GM21717 (cell line): ENCODE measurements around the gene BEAN1.
A peak's percentile ranks its signal among the peaks of the same experiment; 100 is the strongest.
"Not testable (repeated sequence)": the region's sequence is repeated elsewhere in the genome, so short reads cannot be mapped to it uniquely, and the experiment has no call there.

ENCODE experiments used
- ATAC-seq: cut with Tn5 transposase; IDR thresholded peaks from one replicate; pipeline ENCODE4 v1.9.1; 2021; ENCODE audit warnings: mild to moderate bottlenecking, moderate library complexity; ENCODE audit not compliant: unreplicated experiment

The BEAN1 gene

DNA sequence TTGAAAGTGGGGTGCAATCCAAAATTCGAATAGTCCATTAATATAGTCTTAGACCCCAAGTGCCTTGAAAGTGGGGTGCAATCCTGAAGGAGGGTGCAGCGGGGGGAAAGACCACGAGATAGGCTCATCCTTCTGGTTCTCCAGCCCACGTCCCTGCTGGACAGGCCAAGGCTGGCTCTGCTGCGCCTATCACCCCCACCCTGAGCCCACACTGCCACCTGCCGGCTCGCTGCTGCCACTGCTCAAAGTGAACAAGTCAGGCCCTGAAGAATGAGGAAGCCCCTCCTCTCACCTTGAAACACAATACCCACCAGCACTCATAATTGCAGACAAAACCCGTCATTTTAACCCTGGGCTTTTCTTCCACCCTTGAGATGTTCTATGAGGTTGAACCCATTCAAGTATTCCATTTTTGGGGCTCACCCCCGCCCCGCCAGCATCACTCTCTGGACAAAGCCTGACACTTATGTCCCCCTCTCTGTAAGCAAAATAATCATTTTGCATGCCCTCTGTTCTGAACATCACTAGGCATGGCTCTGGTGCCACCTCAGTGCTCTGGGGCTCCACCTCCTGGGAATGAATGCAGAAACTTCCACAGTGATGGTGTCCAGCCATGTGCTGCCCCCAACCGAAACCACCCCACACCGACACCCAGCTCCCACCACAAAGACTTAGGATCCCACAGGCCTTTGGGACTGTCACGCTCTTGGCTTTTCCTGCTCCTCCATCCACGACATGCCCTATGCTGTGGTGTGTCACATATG lies 56.8 kb downstream of the BEAN1 start:
- ATAC-seq = peak; percentile 55

DNA sequence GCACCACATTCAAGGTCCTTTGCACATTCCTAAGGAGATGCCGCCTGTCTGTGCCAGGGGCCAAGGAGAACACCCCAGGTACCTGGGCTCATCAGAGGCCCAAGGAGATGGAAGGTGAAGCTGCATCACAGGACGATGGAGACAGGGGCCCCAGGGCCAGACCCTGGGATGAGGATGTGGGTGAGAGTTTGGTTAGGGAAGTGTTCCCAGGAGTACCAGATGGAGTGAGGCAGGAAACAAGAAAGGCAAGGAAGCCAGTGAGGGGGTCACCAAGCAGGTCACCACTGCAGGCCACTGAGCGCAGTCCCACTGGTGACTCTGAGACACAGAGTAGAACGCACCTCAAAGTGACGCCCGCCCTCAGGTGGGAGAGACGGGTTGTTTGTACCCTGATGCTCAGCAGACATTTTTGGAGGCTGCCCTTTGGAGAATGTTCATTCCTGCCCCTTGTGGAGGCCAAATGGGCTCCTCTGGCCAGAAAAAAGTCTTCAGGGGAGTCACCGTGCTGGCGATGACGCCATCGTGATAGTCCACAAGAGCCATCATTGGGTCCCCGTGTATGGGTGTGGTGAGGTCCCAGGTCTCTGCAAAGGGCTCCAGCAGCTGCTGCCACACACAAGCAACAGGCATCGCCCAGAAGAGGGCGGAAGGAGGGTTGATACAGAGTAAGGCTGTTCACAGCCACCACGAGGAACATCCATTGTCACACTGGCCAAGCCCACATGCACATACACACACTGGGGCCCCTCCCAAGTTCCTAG lies 57.5 kb downstream of the BEAN1 start:
- ATAC-seq = no peak

DNA sequence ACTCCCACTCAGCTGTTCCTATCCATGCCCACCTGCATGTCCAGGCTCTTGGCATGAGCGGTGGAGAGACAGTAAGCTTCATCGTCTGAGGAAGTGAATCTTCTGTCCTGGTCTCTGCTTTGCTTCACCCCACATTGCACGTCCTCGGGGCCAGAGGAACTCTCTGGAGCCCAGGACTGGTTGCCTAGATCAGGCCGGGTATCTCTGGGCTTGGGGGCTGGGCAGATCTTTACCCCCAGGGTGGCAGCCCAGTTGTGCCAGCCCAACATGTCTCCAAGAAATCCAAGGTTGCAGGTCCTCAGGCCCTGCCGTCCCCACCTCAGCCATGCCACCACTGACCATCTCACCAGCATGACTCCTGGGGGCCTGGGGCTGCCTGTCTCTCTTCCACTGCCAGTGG lies 58.3 kb downstream of the BEAN1 start:
- ATAC-seq = no peak

DNA sequence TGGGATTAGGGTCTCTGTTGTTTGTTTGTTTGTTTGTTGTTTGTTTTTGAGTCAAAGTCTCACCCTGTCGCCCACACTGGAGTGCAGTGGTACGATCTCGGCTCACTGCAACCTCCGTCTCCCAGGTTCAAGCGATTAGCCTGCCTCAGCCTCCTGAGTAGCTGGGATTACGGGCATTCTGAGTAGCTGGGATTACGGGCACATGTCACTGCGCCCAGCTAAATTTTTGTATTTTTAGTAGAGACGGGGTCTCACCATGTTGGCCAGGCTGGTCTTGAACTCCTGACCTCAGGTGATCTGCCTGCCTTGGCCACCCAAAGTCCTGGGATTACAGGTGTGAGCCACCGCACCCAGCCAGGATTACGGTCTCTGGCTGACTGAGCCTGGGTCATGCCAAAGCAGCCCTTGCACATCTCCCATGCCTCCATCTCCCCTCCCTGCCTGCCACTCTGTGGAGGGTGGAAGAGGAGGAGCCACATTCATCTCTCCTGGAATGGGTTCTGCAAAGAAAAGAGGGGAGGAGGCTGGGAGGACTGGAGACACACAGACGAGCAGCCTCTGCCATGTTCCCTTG lies 59.2 kb downstream of the BEAN1 start:
- no peak for ATAC-seq

GRCh38 chr16:66486773-66487579 lies 59.9 kb downstream of the BEAN1 start:
- no peak for ATAC-seq

DNA sequence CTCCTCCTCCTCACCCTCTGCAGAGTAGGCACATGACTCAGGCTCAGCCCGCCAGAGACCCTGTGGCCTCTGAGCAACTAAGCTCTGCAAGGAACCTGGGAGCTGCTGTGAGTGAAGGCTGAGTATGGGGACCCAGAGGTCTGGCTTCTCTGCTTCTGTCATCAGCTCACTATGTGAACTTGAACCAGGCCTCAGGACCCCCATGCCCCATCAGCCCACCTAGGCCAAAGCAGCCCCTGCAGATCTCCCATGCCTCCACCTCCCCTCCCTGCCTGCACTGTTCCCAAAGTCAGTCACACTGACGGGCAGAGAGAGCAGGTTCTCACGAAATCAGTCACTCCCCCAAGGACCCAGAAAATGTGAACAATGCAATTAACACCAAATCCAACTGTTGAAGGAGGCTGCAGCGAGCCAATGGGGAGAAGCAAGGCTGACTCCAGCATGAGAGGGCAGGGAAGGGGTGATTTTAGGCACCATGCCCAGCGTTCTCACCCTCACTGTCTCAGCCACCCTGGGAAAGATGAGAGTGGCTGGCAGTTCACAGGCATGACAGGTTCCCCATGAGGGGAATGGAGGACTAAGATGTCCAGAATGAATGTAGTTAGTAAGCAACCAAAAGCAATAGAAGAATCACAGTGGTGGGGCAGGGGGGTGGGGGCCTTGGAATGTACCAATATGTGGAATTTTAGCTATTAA lies 60.6 kb downstream of the BEAN1 start:
- no peak for ATAC-seq

- ATAC-seq = no peak
Observed at GRCh38 chr16:66488505-66488904, 61.4 kb downstream of the BEAN1 start.

DNA sequence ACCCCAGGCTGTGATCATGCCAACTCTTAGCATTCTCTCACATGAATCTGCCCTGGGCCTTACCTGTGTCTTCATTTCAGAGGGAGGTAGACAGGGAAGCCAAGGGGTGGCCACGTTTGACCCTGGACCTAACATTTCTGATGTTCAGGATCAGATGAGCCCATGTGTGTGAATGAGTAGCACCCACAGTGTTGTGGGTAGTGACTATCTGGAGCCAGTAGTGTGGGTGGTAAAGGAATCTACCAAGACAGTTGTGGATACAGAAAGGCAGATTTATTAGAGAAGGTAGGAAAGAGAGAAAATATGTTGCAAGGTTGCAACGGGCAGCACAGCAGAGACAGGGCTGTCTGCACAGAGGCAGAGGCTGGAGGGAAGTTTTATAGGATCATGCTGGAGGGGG lies 62.3 kb downstream of the BEAN1 start:
- ATAC-seq = no peak

GRCh38 chr16:66489818-66490217 lies 62.7 kb downstream of the BEAN1 start:
- ATAC-seq = no peak

GRCh38 chr16:66490774-66491715 lies 64.0 kb downstream of the BEAN1 start:
- ATAC-seq = no peak

GRCh38 chr16:66491716-66492064 lies 64.6 kb downstream of the BEAN1 start:
- no peak for ATAC-seq

DNA sequence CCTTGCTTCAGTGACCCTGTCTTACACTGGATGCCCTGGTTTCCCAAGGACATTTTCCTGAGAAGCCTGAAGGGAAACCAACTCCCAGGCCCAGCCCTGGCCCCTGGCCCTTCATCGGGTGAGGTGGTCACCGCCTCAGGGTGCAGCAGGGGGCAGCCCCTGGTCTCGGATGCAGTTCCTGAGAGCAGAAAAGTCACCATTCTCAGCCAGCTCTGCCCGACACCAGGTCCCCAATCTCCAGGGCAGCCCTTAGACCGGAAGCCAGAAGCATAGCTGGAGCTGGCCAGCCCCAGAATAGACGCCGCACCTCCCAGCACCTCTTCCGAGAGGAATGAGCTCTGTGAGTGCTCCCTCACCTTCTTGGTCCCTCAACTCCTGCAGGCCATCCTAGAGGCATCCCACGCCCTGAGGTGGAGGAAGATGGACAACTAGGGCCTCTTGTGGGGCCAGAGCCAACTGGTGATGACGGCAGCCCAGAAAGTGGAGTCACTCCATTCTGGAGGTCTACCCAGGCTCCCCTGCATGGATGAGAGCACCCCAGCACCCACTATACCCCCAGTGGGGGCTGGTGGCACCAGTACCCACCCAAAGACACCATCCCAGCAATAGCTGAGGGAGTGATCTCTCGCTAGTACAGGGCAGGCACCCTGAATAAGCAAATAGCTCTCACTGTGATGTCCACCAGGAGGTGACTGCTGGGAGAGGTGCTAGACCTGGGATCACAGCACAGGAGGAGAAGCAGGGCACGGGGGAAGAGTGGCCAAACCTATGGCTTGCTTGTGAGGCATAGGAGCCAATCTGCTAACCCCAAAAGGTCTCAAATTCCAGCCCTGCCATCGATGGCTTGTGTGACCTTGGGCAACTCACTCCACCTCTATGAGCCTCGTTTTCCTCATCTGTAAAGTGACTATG lies 66.7 kb downstream of the BEAN1 start:
- no peak for ATAC-seq

GRCh38 chr16:66494916-66495315 lies 67.8 kb downstream of the BEAN1 start:
- no peak for ATAC-seq

- ATAC-seq = no peak
Observed at GRCh38 chr16:66495440-66495839, 68.3 kb downstream of the BEAN1 start.

- not testable (repeated sequence) for ATAC-seq
Observed at GRCh38 chr16:66496226-66496625, 69.1 kb downstream of the BEAN1 start.

DNA sequence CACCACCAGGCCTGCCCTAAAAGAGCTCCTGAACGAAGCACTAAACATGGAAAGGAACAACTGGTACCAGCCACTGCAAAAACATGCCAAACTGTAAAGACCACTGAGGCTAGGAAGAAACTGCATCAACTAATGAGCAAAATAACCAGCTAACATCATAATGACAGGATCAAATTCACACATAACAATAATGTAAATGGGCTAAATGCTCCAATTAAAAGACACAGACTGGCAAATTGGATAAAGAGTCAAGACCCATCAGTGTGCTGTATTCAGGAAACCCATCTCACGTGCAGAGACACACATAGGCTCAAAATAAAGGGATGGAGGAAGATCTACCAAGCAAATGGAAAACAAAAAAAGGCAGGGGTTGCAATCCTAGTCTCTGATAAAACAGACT lies 70.8 kb downstream of the BEAN1 start:
- ATAC-seq = not testable (repeated sequence)

DNA sequence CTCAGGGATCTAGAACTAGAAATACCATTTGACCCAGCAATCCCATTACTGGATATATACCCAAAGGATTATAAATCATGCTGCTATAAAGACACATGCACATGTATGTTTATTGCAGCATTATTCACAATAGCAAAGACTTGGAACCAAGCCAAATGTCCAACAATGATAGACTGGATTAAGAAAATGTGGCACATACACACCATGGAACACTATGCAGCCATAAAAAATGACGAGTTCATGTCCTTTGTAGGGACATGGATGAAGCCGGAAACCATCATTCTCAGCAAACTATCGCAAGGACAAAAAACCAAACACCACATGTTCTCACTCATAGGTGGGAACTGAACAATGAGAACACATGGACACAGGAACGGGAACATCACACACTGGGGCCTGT lies 74.5 kb downstream of the BEAN1 start:
- ATAC-seq = not testable (repeated sequence)
